ENCODE data around the gene ADGRB3. TPM values are rescaled to one million over a fixed set of nuclear protein-coding genes. Genes with fewer than 3 reads are reported as not detected.

The ADGRB3 gene
- total RNA-seq, 1 experiment from 2014 or later = 7.7 TPM

DNA sequence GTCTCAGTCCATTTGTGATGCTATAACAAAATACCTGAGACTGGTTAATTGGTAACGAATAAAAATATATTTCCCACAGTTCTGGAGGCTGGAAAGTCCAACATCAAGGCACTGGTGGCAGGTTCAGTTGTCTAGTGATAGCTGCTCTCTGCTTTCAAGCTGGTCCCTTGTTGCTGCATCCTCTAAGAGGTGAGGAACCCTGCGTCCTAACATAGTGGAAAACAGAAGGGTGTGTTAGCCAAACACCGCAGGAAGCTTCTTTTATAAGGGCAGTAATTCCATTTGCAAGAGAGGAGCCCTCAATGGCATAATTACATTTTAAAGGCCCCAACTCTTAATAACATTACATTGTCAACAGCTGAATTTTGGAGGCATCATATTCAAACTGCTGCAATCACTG lies 372.7 kb downstream of the ADGRB3 start:
- H3K4me3 ChIP-seq (ENCODE audit: low read depth, low read length, poor library complexity, severe bottlenecking) = no peak overlapping the region
- no peak for DNase-seq (ENCODE audit: low spot score)
- H3K27me3 ChIP-seq (replicated peaks; ENCODE audit: insufficient read depth, low read depth, low read length, poor library complexity) = no peaks in the 10 kb centered on the region
- BruUV-seq (replicated peaks) = no TSS peak
- no peak overlapping the region for H3K27ac ChIP-seq (ENCODE audit: low read depth, low read length, poor library complexity, severe bottlenecking)
- ChIA-PET CTCF (no interaction called here), POLR2A (ENCODE audit: low non-redundant PET) (no interaction called here)
- intact Hi-C loops (cut with micrococcal nuclease; ENCODE audit: unreplicated experiment) = no loop called here
- H3K36me3 ChIP-seq (ENCODE audit: insufficient read depth, low read length, poor library complexity, severe bottlenecking) = no peaks in the 10 kb centered on the region
- H3K4me1 ChIP-seq (ENCODE audit: insufficient read depth, low read length, poor library complexity, severe bottlenecking) = no peaks in the 10 kb centered on the region
- H3K9me3 ChIP-seq (ENCODE audit: low read depth, low read length, poor library complexity, severe bottlenecking) = no peaks in the 10 kb centered on the region
- no peak for TF ChIP-seq CTCF (conservative IDR thresholded peaks at IDR 0.05; ENCODE audit: low read depth, low read length)
- no peak for TF ChIP-seq EZH2 (IDR thresholded peaks at IDR 0.05; ENCODE audit: borderline replicate concordance, low read depth, low read length, poor library complexity, severe bottlenecking)

GRCh38 chr6:69012211-69012610 lies 377.1 kb downstream of the ADGRB3 start:
- DNase-seq (ENCODE audit: low spot score) = no peak
- Histone ChIP-seq H3K27ac (ENCODE audit: low read depth, low read length, poor library complexity, severe bottlenecking) (no peak overlapping the region), H3K36me3 (ENCODE audit: insufficient read depth, low read length, poor library complexity, severe bottlenecking) (no peaks in the 10 kb centered on the region), H3K27me3 (replicated peaks; ENCODE audit: insufficient read depth, low read depth, low read length, poor library complexity) (no peaks in the 10 kb centered on the region), H3K4me1 (ENCODE audit: insufficient read depth, low read length, poor library complexity, severe bottlenecking) (no peaks in the 10 kb centered on the region), H3K9me3 (ENCODE audit: low read depth, low read length, poor library complexity, severe bottlenecking) (no peaks in the 10 kb centered on the region), H3K4me3 (ENCODE audit: low read depth, low read length, poor library complexity, severe bottlenecking) (no peak overlapping the region)
- BruUV-seq (replicated peaks) = no TSS peak
- ChIA-PET CTCF (no interaction called here), POLR2A (ENCODE audit: low non-redundant PET) (no interaction called here)
- no peak for TF ChIP-seq EZH2 (IDR thresholded peaks at IDR 0.05; ENCODE audit: borderline replicate concordance, low read depth, low read length, poor library complexity, severe bottlenecking)
- TF ChIP-seq CTCF (conservative IDR thresholded peaks at IDR 0.05; ENCODE audit: low read depth, low read length) = no peak
- intact Hi-C loops (cut with micrococcal nuclease; ENCODE audit: unreplicated experiment) = no loop called here

- Histone ChIP-seq H3K4me1 (ENCODE audit: insufficient read depth, low read length, poor library complexity, severe bottlenecking) (no peaks in the 10 kb centered on the region), H3K9me3 (ENCODE audit: low read depth, low read length, poor library complexity, severe bottlenecking) (no peaks in the 10 kb centered on the region), H3K4me3 (ENCODE audit: low read depth, low read length, poor library complexity, severe bottlenecking) (no peak overlapping the region), H3K27ac (ENCODE audit: low read depth, low read length, poor library complexity, severe bottlenecking) (no peak overlapping the region), H3K27me3 (replicated peaks; ENCODE audit: insufficient read depth, low read depth, low read length, poor library complexity) (no peaks in the 10 kb centered on the region), H3K36me3 (ENCODE audit: insufficient read depth, low read length, poor library complexity, severe bottlenecking) (no peaks in the 10 kb centered on the region)
- TF ChIP-seq CTCF (conservative IDR thresholded peaks at IDR 0.05; ENCODE audit: low read depth, low read length) (no peak), EZH2 (IDR thresholded peaks at IDR 0.05; ENCODE audit: borderline replicate concordance, low read depth, low read length, poor library complexity, severe bottlenecking) (no peak)
- no peak for DNase-seq (ENCODE audit: low spot score)
- BruUV-seq (replicated peaks) = no TSS peak
- intact Hi-C loops (cut with micrococcal nuclease; ENCODE audit: unreplicated experiment) = no loop called here
- ChIA-PET POLR2A (ENCODE audit: low non-redundant PET) (no interaction called here), CTCF (no interaction called here)
Observed at GRCh38 chr6:69012876-69013275, 377.8 kb downstream of the ADGRB3 start.

Measured in A673 (cell line).